ENCODE measurements around the gene LIN28A. TPM values are rescaled to one million over a fixed set of nuclear protein-coding genes. Genes with fewer than 3 reads are reported as not detected.

LIN28A gene
- total RNA-seq, 4 donors from 2014 or later = not detected

GRCh38 chr1:26472901-26473845 is 62.6 kb downstream of the LIN28A start:
- Histone ChIP-seq H3K9me3 (no peaks in the 10 kb centered on the region), H3K36me3 (peaks cover 0 to 50% (median 0%) of the 10 kb centered on the region in 3 donors), H3K4me3 (peak overlapping the region; percentile 80 to 99 (median 89)), H3K4me1 (peaks cover 0 to 29% (median 16%) of the 10 kb centered on the region in 4 donors), H3K27ac (peak overlapping the region; percentile 96 to 100 (median 98)), H3K27me3 (no peaks in the 10 kb centered on the region)
- peak; percentile 96 to 98 (median 97) for DNase-seq
- TF ChIP-seq POLR2A (IDR thresholded peaks at IDR 0.05) (peak; percentile 15 to 20), CTCF (IDR thresholded peaks at IDR 0.05) (no peak)

DNA sequence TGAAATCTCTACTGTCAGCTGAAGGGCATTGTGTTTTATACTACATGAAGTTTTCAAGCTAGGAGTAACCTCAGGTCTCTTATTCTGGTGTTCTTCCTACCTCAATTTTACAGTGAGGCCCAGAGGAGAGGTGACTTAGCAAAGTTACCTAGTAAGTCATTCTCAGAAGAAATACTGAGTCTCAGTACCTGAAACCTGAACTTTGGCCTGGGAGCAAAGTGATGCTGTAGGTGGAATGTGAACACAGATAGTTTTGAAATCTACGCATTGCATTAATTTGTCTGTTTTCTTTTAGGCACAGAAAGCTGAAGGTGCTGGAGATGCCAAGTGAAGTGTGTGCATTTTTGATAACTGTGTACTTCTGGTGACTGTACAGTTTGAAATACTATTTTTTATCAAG is 64.2 kb downstream of the LIN28A start:
- H3K4me3 ChIP-seq = no peak overlapping the region
- H3K36me3 ChIP-seq = peaks cover 0 to 44% (median 0%) of the 10 kb centered on the region in 3 donors
- H3K27me3 ChIP-seq = no peaks in the 10 kb centered on the region
- TF ChIP-seq CTCF (IDR thresholded peaks at IDR 0.05) (no peak), POLR2A (IDR thresholded peaks at IDR 0.05) (no peak)
- no peak overlapping the region for H3K27ac ChIP-seq
- no peaks in the 10 kb centered on the region for H3K9me3 ChIP-seq
- DNase-seq = peak in 1 of 3 donors; percentile 35
- peaks cover 0 to 29% (median 16%) of the 10 kb centered on the region in 4 donors for H3K4me1 ChIP-seq

- TF ChIP-seq CTCF (IDR thresholded peaks at IDR 0.05) = no peak
- TF ChIP-seq POLR2A (IDR thresholded peaks at IDR 0.05) = no peak
- Histone ChIP-seq H3K9me3 (no peaks in the 10 kb centered on the region), H3K27me3 (no peaks in the 10 kb centered on the region), H3K36me3 (peaks cover 0 to 44% (median 0%) of the 10 kb centered on the region in 3 donors), H3K27ac (no peak overlapping the region), H3K4me1 (peaks cover 0 to 22% (median 11%) of the 10 kb centered on the region in 4 donors), H3K4me3 (no peak overlapping the region)
- DNase-seq = peak in 1 of 3 donors; percentile 0
These were observed 65.4 kb downstream of the LIN28A start for GRCh38 chr1:26475989-26476388.

DNA sequence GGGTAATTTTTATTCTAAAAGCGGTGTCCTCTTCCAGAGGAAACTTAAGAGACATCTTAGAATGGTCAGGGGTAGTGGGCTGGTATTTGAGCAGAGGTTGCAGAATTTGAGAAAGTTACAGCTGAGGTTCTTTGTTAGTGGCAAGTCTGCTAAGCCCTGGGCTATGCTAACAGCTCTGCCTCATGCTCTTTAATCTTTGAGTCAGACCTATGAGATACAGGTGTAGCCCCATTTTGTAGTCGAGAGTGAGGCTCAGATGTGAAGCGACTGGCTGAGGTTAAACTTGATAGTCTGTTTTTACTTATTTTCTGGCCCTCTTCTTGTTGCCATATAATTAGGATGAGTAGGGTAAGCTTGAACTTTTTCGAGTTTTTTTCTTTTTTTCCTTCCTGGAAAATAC is 66.3 kb downstream of the LIN28A start:
- Histone ChIP-seq H3K4me1 (peaks cover 0 to 13% (median 2%) of the 10 kb centered on the region in 4 donors), H3K9me3 (no peaks in the 10 kb centered on the region)

More for the DNA sequence above, 66.3 kb downstream of the LIN28A start:
- TF ChIP-seq POLR2A (IDR thresholded peaks at IDR 0.05) (no peak), CTCF (IDR thresholded peaks at IDR 0.05) (no peak)
- DNase-seq = no peak
- no peak overlapping the region for H3K27ac ChIP-seq
- peaks cover 0 to 44% (median 0%) of the 10 kb centered on the region in 3 donors for H3K36me3 ChIP-seq
- no peak overlapping the region for H3K4me3 ChIP-seq
- no peaks in the 10 kb centered on the region for H3K27me3 ChIP-seq

Measured in Peyer's patch (tissue), 4 donors.